Mesenteric fat pad (tissue), 1 donor: Measurements from ENCODE around the gene SIDT2. TPM values are rescaled to one million over a fixed set of nuclear protein-coding genes. Genes with fewer than 3 reads are reported as not detected.
A peak's percentile ranks its signal among the peaks of the same experiment; 100 is the strongest.

Experiments
- DNase-seq: peaks from one replicate; pipeline ENCODE4 v3.0.0-alpha.2; 2020; ENCODE audit warnings: low spot score
- total RNA-seq: library from RNA; stranded (reverse); fragmentation: NEBNext Ultra II Directional; extraction: Animal tissue kit (Norgen Biotek cat#: 25700); gene quantifications from one replicate; pipeline ENCODE4 v1.2.1, GENCODE V29; 2021
- donor health status: DM: yes; HTN: yes; CAD: no.

The SIDT2 gene
- total RNA-seq, 1 donor from 2014 or later: 226 TPM

DNA sequence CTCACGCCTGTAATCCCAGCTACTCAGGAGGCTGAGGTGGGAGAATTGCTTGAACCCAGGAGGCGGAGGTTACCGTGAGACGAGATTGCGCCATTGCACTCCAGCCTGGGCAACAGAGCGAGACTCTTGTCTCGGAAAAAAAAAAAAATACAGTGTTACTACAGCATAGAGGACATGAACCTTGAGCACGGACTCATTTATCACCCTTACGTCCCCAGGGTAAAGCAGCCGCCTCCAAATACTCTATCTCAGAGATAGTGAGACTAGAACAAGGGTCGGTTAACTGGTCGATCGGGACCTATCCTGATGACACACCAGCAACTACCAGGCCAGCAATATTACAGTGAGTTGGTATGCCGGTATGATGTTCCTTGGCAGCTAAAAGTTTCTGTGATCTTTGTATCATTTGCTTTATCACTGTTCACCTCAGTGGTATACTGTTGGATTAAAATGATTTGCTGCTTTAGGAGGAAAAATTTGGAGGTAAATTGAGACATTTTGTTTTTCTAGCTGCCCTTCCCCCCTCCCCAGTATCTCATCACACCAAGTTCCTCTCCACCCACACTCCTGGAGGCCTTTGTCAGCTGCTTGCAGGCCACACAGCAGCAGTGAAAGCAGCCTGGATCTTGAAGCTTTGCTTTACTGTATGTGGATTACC, 7.0 kb upstream of the SIDT2 start:
- DNase-seq: no peak

DNA sequence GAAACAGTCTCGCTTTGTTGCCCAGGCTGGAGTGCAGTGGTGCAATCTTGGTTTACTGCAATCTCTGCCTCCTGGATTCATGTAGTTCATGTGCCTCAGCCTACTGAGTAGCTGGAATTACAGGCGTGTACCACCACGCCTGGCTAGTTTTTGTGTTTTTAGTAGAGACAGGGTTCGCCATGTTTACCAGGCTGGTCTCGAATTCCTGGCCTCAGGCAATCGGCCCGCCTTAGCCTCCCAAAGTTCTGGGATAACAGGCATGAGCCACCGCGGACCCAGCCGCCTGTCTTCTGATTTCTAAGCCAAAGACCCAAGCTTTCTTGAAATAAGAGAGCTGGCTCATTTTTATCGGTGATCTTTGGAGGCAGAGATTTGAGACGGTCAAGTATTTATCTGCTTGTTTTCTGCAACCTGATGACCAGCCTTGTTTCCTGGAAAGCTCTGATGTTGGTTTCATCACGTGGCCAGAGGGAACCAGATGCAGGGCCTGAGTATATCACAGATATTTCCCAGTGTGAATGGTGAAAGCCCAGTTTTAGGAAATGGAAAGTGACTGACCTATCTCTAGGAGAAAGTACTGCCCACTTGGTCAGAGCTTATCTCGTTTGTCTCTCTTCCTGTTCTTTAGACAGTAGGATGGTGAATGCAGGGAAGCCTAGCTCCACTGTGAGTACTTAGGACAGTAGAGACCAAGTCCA, 5.7 kb upstream of the SIDT2 start:
- DNase-seq: no peak

DNA sequence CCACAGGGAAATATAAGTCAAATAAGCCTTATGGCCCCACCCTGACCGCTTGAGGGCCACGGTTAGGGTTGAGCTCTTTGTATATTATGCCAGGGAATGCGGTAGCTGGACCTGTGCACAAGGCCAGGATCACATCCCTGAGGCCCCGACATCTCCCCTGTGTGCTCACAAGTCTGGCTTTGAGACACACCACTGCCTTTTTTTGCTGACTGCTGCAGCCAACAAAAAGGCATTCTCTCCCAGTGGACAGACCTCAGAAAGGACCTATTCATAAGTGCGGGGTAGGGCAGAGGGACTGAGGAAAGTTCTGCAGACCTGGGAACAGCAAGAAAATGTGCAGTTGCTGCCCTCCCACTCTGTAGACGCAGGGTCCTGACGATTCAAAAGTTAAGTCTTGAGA, 3.4 kb upstream of the SIDT2 start:
- peak; percentile 37 for DNase-seq

DNA sequence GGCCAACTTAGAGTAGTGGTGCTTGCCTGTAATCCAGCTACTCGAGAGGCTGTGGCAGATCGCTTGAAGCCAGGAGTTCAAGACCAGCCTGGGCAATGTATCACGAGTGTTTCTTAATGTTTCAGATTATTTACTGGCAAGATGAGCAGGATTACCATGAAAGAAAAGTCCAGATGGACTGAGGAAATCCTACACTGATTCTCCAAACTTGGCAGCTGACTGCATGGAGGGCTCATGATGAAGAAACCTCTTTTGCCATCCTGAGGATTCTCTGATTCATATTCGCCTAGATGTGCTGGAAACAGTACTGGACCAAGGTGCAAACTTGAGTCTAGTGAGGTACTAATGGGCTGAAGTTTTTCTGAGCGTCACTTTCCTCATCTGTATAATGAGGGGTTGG, 2.8 kb upstream of the SIDT2 start:
- DNase-seq: no peak

DNA sequence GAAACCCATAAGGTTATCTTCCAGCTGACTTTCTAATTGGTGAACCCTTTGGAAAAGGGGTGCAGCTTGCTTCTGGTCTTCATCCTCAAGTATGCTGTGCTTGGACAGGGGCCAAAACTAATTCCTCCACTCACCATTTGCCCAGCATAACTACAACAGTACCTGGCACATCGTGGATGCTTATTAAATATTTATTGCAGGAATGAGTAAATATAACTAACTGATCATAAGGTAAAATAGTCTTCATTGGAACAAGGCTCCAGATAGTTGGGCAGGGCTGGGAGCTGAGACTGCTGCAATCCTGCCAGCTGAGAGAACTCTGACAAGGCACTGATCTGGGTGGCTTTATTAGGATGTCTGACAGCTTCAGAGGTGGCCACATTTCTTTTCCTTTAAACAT, 2.4 kb upstream of the SIDT2 start:
- peak; percentile 39 for DNase-seq

DNA sequence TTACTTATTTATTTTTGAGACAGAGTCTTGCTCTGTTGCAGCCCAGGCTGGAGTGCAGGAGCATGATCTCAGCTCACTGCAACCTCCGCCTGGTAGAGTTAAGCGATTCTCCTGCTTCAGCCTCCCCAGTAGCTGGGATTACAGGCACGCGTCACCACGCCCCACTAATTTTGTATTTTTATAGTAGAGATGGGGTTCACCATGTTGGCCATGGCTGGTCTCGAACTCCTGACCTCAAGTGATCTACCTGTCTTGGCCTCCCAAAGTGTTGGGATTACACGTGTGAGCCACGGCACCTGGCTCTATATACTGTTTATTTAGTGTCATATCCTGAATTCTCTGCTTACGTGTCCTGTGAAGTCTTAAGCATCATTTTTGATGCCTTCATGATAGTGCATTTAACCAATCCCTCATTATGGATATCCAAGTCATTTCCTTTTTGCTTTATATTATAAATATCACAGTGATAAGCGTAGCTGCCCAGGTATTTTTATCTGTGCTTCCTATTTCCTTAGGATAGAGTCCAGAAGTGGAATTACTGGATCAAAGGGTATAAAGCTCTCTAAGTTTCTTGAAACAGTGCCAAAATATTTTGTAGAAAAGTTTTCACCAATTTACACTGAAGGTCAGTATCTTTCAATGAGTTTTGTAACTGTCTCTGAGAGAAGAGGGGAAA, 871 bp upstream of the SIDT2 start:
- peak; percentile 37 for DNase-seq

DNA sequence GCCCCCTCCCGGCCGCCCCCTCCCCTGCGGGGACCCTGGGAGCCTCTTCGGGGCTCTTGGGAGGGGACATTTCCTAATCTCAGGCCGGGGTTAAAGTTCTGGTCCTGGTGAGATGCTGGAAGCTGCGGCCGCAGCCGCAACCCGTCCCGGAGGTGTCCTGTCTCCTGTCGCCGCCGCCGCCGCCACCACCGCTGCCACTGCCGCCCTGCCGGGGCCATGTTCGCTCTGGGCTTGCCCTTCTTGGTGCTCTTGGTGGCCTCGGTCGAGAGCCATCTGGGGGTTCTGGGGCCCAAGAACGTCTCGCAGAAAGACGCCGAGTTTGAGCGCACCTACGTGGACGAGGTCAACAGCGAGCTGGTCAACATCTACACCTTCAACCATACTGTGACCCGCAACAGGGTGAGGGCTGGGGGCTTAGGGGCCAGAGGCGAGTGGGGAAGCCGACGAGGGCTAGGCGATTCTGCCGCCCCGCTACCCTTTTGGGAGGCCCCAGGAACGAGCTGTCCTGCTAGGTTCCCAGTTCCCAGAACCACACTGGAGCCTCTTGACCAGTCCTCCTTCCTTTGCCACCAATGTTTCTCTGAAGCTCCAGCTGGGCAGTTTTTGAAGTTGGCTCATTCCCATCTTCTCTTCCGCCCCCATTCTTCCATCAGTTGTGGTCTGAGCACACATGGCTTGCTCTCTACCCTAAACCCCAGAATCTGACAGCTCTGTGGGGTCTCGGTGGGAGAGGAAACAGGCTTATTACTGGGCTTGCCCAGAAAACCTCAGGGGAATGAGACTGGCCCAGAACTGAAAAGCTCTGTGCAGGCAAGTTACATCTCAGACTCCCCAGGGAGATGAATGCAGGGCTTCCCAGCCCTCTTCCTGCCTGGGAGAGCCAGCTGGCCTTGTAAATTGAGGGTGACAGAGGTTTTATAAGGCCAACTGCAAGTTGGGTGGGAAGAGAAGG, 781 bp downstream of the SIDT2 start:
- peak; percentile 90 for DNase-seq

DNA sequence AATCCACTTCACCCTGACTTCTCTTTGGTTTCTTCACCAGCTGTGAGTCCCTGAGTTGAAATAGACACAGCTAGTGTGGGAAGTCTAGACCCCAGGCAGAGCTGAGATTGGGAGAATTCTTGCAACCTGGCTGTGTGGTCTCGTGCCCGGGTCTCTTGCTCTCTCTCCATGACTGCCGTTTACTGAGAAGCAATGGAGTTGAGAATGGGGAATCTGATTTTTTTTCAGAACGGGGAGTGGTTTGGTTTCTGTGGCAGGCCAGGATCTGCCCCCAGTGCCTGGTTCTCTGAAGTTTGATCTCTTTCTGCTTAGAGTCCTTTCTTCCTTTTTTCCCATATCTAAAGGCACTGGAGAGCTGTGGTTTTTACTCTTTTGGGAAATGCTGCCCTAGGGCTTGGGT, 1.5 kb downstream of the SIDT2 start:
- DNase-seq: peak; percentile 33

DNA sequence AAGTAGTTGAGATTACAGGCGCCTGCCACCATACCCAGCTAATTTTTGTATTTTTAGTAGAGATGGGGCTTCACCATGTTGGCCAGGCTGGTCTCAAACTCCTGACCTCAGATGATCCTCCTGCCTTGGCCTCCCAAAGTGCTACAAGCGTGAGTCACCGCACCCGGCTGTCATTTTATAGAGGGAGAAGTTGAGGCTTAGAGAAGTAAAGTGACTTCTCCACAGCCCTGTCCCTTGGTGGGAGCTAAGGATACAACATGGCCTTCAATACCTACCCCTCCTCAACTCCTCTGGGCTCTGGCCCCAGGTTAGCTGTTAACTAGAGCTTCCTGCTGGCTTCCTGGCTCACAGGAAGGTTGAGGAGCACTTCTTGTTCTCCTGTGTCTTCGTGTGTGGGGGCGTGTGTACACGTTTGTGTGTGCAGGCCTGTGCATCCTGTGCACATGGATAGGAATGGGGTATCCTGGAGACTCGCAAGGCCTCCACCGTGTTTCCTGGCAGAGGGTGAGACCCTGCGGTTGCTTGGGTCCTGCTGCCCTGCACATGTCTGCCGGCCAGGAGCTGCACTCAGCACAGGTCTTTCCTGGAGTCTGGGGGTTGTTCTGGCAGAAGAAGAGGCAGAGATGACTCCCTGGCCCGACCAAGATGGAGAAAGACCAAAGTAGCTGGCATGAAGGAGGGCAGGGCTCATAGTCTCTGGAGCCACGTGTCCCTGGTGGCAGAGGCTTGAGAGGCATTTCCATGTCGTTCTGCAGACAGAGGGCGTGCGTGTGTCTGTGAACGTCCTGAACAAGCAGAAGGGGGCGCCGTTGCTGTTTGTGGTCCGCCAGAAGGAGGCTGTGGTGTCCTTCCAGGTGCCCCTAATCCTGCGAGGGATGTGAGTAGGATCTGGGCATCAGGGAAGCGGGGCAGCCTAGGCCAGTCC, 2.4 kb downstream of the SIDT2 start:
- DNase-seq: peak; percentile 90

DNA sequence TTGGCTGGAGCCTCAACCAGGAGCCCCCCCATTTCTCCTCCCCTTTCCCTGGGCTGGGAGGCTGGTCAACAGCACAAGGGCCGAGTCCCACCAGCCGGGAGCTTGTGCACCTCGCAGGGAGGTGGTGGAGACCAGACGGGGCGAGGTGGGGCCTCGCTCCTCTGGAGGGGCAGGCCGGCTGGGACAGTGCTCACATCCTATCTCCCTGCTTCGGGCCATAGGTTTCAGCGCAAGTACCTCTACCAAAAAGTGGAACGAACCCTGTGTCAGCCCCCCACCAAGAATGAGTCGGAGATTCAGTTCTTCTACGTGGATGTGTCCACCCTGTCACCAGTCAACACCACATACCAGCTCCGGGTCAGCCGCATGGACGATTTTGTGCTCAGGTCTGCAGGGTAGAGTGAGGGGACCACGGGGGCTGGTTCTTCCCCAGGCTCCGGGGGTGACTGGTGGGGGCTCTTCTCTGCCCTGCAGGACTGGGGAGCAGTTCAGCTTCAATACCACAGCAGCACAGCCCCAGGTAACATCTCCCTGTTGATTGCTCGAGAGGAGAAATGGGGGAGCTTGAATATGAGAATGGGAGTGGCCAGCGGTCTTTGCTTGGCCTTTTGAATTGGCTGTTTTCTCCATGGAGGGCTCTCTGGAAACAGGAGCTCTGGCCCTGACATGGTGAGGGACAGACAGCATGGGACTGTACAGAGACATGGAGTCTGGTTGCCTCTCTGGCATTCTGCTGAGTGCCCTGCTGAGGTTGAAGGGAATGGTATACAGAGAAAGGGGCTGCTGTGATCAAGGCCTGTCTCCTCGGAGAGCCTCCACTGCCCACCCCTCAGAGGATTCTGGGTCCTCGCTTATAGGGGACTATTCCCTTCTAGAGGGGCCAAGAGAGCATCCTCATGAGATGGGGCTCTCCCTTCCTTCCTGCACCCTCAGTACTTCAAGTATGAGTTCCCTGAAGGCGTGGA, 3.3 kb downstream of the SIDT2 start:
- peak; percentile 71 for DNase-seq

DNA sequence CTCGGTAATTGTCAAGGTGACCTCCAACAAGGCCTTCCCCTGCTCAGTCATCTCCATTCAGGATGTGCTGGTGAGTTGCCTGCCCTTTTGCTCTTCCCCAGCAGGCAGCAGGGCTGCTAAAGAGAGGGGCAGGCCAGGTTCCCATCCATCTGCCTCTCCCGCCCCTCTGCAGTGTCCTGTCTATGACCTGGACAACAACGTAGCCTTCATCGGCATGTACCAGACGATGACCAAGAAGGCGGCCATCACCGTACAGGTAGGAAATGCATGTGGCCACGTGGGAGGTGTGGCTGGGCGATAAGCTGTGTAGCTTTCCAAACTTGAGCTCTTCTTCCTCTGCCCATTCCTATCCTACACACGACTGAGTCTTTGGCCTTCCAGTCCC, 4.0 kb downstream of the SIDT2 start:
- peak; percentile 69 for DNase-seq

DNA sequence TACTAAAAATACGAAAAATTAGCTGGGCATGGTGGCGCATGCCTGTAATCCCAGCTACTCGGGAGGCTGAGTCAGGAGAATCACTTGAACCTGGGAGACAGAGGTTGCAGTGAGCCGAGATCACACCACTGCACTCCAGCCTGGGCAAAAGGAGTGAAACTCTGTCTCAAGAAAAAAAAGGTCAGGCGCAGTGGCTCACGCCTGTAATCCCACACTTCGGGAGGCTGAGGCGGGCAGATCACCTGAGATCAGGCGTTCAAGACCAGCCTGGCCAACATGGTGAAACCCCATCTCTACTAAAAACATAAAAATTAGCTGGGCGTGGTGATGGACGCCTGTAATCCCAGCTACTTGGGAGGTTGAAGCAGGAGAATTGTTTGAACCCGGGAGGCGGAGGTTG, 4.6 kb downstream of the SIDT2 start:
- DNase-seq: peak; percentile 81

DNA sequence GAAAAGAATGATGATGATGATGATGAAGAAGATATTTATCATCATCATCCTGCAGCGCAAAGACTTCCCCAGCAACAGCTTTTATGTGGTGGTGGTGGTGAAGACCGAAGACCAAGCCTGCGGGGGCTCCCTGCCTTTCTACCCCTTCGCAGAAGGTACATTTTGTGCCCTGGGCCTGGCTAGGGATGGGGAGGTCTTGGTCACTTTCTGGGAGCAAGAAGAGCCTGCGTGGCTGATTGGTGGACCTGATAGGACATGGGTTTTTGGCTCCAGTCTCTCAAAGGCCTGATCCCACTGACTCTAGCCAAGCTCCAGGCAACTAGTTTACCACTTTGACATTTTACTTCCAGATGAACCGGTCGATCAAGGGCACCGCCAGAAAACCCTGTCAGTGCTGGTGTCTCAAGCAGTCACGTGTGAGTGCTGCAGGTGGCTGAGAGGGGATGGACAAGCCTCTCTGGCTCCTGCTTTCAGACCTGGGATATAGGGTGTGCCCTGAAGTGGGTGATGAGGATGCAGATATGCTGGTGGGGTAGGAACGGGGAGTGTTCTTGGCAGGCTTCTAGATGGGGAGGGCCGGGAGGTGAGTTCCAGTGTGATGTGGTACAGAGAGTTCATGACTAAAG, 5.3 kb downstream of the SIDT2 start:
- peak; percentile 64 for DNase-seq

DNA sequence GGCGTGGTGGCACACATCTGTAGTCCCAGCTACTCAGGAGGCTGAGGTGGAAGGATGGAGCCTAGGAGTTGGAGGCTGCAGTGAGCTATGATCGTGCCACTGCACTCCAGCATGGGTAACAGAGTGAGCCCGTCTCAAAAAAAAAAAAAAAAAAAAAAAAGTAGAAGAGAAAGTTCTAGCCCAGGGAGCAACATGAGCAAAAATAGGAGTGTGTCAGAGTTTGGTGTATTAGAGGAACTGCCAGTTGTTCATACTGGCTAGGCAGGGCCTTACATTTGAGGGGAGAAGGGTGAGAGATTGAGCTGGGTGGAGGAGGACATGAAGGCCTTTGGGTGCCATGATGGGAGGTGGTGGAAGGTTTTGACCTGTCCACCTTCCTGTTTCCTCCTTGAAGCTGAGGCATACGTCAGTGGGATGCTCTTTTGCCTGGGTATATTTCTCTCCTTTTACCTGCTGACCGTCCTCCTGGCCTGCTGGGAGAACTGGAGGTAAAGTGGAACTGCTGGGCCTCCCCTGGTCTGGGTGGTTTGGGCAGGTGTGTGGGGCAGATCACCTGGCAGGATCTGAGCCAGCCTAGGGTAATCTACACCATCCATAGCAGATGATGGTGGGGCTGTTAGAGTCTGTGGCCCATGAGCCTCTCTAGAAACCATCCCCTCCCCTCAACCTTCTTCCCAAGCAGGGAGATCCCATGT, 7.3 kb downstream of the SIDT2 start:
- peak; percentile 62 for DNase-seq

DNA sequence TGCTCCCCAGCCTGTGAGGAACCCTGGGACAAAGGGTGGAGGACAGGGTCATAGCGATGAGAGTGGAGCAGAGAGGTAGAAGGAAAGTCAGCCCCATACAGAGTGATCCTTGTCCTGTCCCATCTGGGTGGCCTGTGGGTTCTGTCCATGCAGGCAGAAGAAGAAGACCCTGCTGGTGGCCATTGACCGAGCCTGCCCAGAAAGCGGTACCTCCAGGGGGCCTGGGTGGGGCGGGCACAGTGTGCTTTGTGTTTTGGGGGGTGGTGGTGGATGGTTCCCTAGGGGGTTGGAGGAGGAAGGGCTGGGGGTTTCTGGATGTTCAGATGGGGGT, 7.9 kb downstream of the SIDT2 start:
- peak; percentile 81 for DNase-seq

DNA sequence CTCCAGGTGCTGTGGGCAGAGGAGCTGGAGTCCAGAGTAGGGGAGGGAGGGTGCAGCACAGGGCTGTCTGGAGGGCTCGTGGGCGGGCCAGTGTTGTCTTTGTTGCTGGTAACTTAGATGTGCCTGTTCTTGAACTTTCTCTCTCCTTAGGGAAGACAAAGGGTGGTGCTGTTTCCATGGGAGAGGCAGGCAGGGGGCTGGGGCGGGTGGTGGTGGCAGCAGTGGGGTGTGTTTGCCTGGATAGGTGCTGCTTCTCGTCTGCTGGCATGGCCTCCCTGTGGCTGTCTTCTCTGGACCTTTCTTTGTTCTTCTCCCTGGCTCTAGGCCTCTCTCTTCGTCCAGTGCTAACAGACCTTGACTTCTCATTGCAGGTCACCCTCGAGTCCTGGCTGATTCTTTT, 8.5 kb downstream of the SIDT2 start:
- DNase-seq: peak; percentile 81

DNA sequence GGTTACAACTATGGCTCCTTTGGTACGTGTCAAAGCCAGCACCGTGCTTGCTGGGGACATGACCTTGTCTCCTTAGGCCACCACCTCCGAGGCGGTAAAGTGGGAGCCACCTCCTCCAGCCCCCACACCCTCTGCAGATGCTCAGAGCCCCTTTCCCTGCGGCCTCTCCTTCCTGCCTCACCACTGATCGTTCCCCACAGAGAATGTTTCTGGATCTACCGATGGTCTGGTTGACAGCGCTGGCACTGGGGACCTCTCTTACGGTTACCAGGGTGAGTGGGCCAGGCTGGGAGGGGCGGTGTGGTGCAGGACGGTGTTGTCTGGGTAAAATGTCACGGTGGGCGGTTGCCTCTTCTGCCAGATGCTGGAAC, 8.9 kb downstream of the SIDT2 start:
- DNase-seq: peak; percentile 62

DNA sequence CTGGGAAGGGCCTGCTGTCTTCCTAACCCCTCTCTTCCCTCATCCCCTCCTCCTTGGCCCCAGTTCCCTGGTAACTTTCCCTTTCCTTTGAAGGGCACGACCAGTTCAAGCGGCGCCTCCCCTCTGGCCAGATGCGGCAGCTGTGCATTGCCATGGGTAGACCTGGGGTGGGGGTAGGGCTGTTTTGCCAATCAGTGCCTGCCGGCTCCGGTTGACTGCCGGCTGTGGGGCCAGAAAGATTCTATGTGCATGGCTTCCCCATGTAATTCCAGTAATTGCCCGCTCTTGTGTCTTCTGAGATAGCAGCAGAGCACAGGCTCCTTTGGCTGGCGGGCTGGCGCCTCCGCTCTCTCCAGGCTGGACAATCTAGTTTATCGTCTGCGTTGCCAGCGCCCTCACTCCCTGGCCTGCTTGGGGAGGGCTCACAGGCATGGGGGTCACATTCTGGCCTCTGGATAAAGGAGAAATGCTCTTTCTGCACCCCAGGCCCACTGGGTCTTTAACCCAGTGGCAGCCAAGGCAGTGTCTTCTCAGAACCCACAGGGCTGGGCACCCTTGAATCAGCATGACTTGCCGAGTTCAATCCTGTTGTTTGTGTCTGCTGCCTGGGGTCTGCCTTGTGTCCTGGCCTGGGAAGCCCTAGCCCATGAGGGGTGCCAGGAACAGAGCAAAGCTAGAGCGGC, 9.4 kb downstream of the SIDT2 start:
- peak; percentile 75 for DNase-seq
